Endothelial cell of umbilical vein (primary cell): ENCODE data around the gene RIOK1. TPM values are rescaled to one million over a fixed set of nuclear protein-coding genes. Genes with fewer than 3 reads are reported as not detected.

ENCODE experiments used
- BruUV-seq: library from RNA; stranded (reverse); fragments of 400-500 nt; replicated peaks from 2 replicates; lab custom pipeline; 2021; lab: Mats Ljungman, UMichigan
- CTCF ChIA-PET: fragments of 300-600, 350-600 bp; sonication (Branson Sonifier 250); formaldehyde crosslinking; loops from one replicate; lab custom pipeline; 2021; ENCODE audit warnings: antibody characterized with exemption, inconsistent platforms; lab: Charles Lee
- POLR2A ChIA-PET: fragments of 300-600, 350-600 bp; sonication (Branson Sonifier 250); formaldehyde crosslinking; loops from one replicate; lab custom pipeline; 2021; ENCODE audit warnings: antibody characterized with exemption, inconsistent platforms; lab: Charles Lee
- DNase-seq: peaks from one replicate; pipeline ENCODE4 v3.0.0-alpha.2; 2011; ENCODE audit warnings: low read depth, low spot score
- FAIRE-seq: peaks from 2 replicates; lab custom pipeline; 2011; peaks lifted over from hg19 to GRCh38; lab: Jason Lieb, UNC
- H2AFZ ChIP-seq: 2 replicates; pipeline ENCODE4 v1.6.0; 2012; ENCODE audit warnings: low read depth, low read length, control low read depth, inconsistent platforms
- H3K27ac ChIP-seq: 2 replicates; pipeline ENCODE4 v1.5.1; 2011; ENCODE audit warnings: low read depth, mild to moderate bottlenecking, control low read depth, low read length, moderate library complexity; ENCODE audit not compliant: insufficient read depth
- H3K27me3 ChIP-seq, 2 experiments: 2 replicates each; pipeline versions ENCODE4 v1.6.0 to v1.6.1; 2011; ENCODE audit warnings: low read length in 2 of 2, mixed read lengths in 1 of 2; ENCODE audit not compliant: control insufficient read depth in 2 of 2, insufficient read depth in 2 of 2
- H3K36me3 ChIP-seq, 2 experiments: 2 replicates in 1 of 2; 3 replicates in 1 of 2; pipeline ENCODE4 v1.5.1; 2011; ENCODE audit warnings: low read length in 2 of 2, mild to moderate bottlenecking in 1 of 2, moderate library complexity in 1 of 2; ENCODE audit not compliant: control insufficient read depth in 2 of 2, insufficient read depth in 2 of 2; ENCODE audit errors: extremely low read depth in 1 of 2
- H3K4me1 ChIP-seq: 3 replicates; pipeline ENCODE4 v1.5.1; 2011; ENCODE audit warnings: mild to moderate bottlenecking, low read length; ENCODE audit not compliant: control insufficient read depth, insufficient read depth; ENCODE audit errors: extremely low read depth
- H3K4me2 ChIP-seq: 2 replicates; pipeline ENCODE4 v1.6.1; 2011; ENCODE audit warnings: low read length, control low read depth, mixed read lengths; ENCODE audit not compliant: insufficient read depth
- H3K4me3 ChIP-seq, 3 experiments: fragments of 200-600 bp in 1 of 3; sonication (generic), shearing (Covaris generic) in 1 of 3; replicated peaks in 1 of 3; 2 replicates each; pipeline ENCODE4 v1.5.1; 2011 to 2016; ENCODE audit warnings: control low read depth in 3 of 3, low read length in 3 of 3, mild to moderate bottlenecking in 2 of 3, inconsistent platforms in 1 of 3, low read depth in 1 of 3, moderate library complexity in 1 of 3; ENCODE audit not compliant: insufficient read depth in 1 of 3
- H3K79me2 ChIP-seq: 2 replicates; pipeline ENCODE4 v1.6.0; 2012; ENCODE audit warnings: low read length, inconsistent platforms; ENCODE audit not compliant: control insufficient read depth, insufficient read depth
- H3K9ac ChIP-seq: replicated peaks from 2 replicates; pipeline ENCODE3; 2011; ENCODE audit warnings: low read length, control low read depth; ENCODE audit not compliant: insufficient read depth; ENCODE audit errors: extremely low read depth
- H3K9me1 ChIP-seq: replicated peaks from 3 replicates; pipeline ENCODE4 v1.6.0; 2011; ENCODE audit warnings: mild to moderate bottlenecking, low read length; ENCODE audit not compliant: control insufficient read depth, insufficient read depth; ENCODE audit errors: extremely low read depth
- H3K9me3 ChIP-seq: replicated peaks from 2 replicates; pipeline ENCODE4 v1.5.1; 2012; ENCODE audit warnings: low read length, inconsistent platforms; ENCODE audit not compliant: control insufficient read depth, insufficient read depth
- H4K20me1 ChIP-seq: replicated peaks from 2 replicates; pipeline ENCODE3; 2011; ENCODE audit warnings: mild to moderate bottlenecking, low read length; ENCODE audit not compliant: control insufficient read depth, insufficient read depth; ENCODE audit errors: extremely low read depth
- CTCF ChIP-seq, 2 donors: IDR thresholded peaks; 1 replicate in 1 of 2; 2 replicates in 1 of 2; pipeline ENCODE4 v1.5.1; 2011; ENCODE audit warnings: low read length in 2 of 2, mild to moderate bottlenecking in 2 of 2, moderate library complexity in 2 of 2, control low read depth in 1 of 2, inconsistent platforms in 1 of 2, low read depth in 1 of 2; ENCODE audit not compliant: insufficient read depth in 1 of 2; ENCODE audit errors: extremely low read depth in 1 of 2
- EZH2 ChIP-seq: IDR thresholded peaks from 2 replicates; pipeline ENCODE4 v1.6.1; 2012; ENCODE audit warnings: borderline replicate concordance, low read depth, mild to moderate bottlenecking, moderate library complexity, low read length, inconsistent platforms; ENCODE audit not compliant: severe bottlenecking
- FOS ChIP-seq: IDR thresholded peaks from 2 replicates; pipeline ENCODE4 v1.6.1; 2011; ENCODE audit warnings: mild to moderate bottlenecking, low read length, moderate library complexity, borderline replicate concordance; ENCODE audit not compliant: insufficient read depth
- GATA2 ChIP-seq: IDR thresholded peaks from 2 replicates; pipeline ENCODE4 v1.7.0; 2011; ENCODE audit warnings: low read depth, mild to moderate bottlenecking, moderate library complexity, mixed read lengths, low read length; ENCODE audit not compliant: insufficient read length, insufficient read depth
- JUN ChIP-seq: IDR thresholded peaks from 2 replicates; pipeline ENCODE4 v1.6.1; 2011; ENCODE audit warnings: borderline replicate concordance, low read depth; ENCODE audit not compliant: insufficient read length, insufficient read depth
- MAX ChIP-seq: IDR thresholded peaks from 2 replicates; pipeline ENCODE4 v1.6.1; 2011; ENCODE audit not compliant: insufficient read depth, insufficient read length
- MYC ChIP-seq: IDR thresholded peaks from one replicate; pipeline ENCODE4 v1.6.1; 2011; ENCODE audit warnings: mild to moderate bottlenecking, low read depth, low read length
- POLR2A ChIP-seq: IDR thresholded peaks from 2 replicates; pipeline ENCODE4 v1.6.1; 2012; ENCODE audit warnings: low read depth, mild to moderate bottlenecking, control low read depth, low read length
- POLR2AphosphoS5 ChIP-seq: IDR thresholded peaks from 2 replicates; pipeline ENCODE4 v1.6.1; 2012; ENCODE audit warnings: low read depth, mild to moderate bottlenecking, control low read depth, low read length, moderate library complexity; ENCODE audit not compliant: insufficient read depth
- dilution Hi-C: fragments of 300-500 bp; cut with MboI; formaldehyde crosslinking; loops from one replicate; pipeline ENCODE4 v1.15.0; 2019; ENCODE audit warnings: low sequenced_read_pairs; ENCODE audit not compliant: extremely low pct_ligation_motif_present
- intact Hi-C: fragments of 100-400 bp; cut with micrococcal nuclease; formaldehyde crosslinking; loops from one replicate; pipeline ENCODE4 v1.10.0; 2022
- polyA plus RNA-seq, 4 experiments: library from polyadenylated mRNA; depleted of rRNA in 3 of 4; stranded (reverse) in 3 of 4; unstranded in 1 of 4; fragments of >200 nt; gene quantifications; 2 replicates each; pipeline versions ENCODE4 v1.2.1 to v1.2.3, GENCODE V29; 2011 to 2012; ENCODE audit warnings: missing spikeins in 1 of 4
- total RNA-seq: library from RNA; stranded (reverse); gene quantifications from 2 replicates; pipeline ENCODE4 v1.2.3, GENCODE V29; 2021

Gene RIOK1
- total and polyA plus RNA-seq, 2 donors (not counting 3 experiments of a cell fraction or from before 2014, with no cell fraction given), result 9.2 to 21.4 TPM

GRCh38 chr6:7438011-7438410 is 48.4 kb downstream of the RIOK1 start:
- DNase-seq, result no peak
- Histone ChIP-seq H3K27ac (no peak overlapping the region), H3K9ac (no peak overlapping the region), H2AFZ (no peak overlapping the region), H3K4me2 (no peak overlapping the region), H3K9me3 (no peaks in the 10 kb centered on the region), H3K27me3 (no peaks in the 10 kb centered on the region), H4K20me1 (no peaks in the 10 kb centered on the region), H3K79me2 (no peaks in the 10 kb centered on the region), H3K36me3 (no peaks in the 10 kb centered on the region), H3K4me3 (no peak overlapping the region), H3K4me1 (no peaks in the 10 kb centered on the region), H3K9me1 (no peaks in the 10 kb centered on the region)
- dilution Hi-C loops (no loop called here), intact Hi-C loops (no loop called here)
- TF ChIP-seq MYC, result no peak
- no peak for TF ChIP-seq GATA2
- TF ChIP-seq POLR2A, result no peak
- TF ChIP-seq CTCF (IDR thresholded peaks at IDR 0.05; ENCODE audit: extremely low read depth in 1 of 2, insufficient read depth in 1 of 2, low read depth in 1 of 2, low read length in 2 of 2), result no peak
- no peak for TF ChIP-seq POLR2AphosphoS5
- no peak for TF ChIP-seq FOS
- no peak for TF ChIP-seq MAX
- TF ChIP-seq JUN, result no peak
- no peak for TF ChIP-seq EZH2
- BruUV-seq, result no TSS peak
- FAIRE-seq, result no peak
- ChIA-PET CTCF (no interaction called here), POLR2A (no interaction called here)
